IPS-11a (cell line): ENCODE data around the gene IGF2BP2.

Source experiments
- H3K4me3 ChIP-seq: one replicate; pipeline ENCODE4 v1.5.1; 2013; ENCODE audit warnings: low read depth, low read length, control low read depth

Gene IGF2BP2

GRCh38 chr3:185594073-185594472, 230.8 kb downstream of the IGF2BP2 start:
- H3K4me3 ChIP-seq: no peak overlapping the region
